Heart left ventricle (tissue), 16 donors: Measurements from ENCODE around the gene USP13. TPM values are rescaled to one million over a fixed set of nuclear protein-coding genes. Genes with fewer than 3 reads are reported as not detected.

Source experiments
- ATAC-seq, 4 donors: fragments of 200-7000 bp; cut with Tn5 transposase; one replicate each; pipeline ENCODE4 v1.9.1; 2020 to 2022; ENCODE audit warnings: moderate library complexity in 4 of 4, mild to moderate bottlenecking in 3 of 4, moderate number of reproducible peaks in 1 of 4
- DNase-seq, 5 donors: peaks; one replicate each; pipeline ENCODE4 v3.0.0-alpha.2; 2020
- H3K27ac ChIP-seq, 12 donors: fragments of 200-600 bp; sonication (generic) in 4 of 12; one replicate each; pipeline versions ENCODE4 v1.5.0 to v1.8.0; 2016 to 2022; ENCODE audit warnings: mild to moderate bottlenecking in 2 of 12
- H3K27me3 ChIP-seq, 9 donors: fragments of 200-600 bp; sonication (generic) in 2 of 9; one replicate each; pipeline versions ENCODE4 v1.5.1 to v1.8.0; 2016 to 2022; ENCODE audit warnings: mild to moderate bottlenecking in 3 of 9
- H3K36me3 ChIP-seq, 9 donors: fragments of 200-600 bp; sonication (generic) in 2 of 9; one replicate each; pipeline versions ENCODE4 v1.5.0 to v1.8.0; 2018 to 2022; ENCODE audit warnings: mild to moderate bottlenecking in 2 of 9
- H3K4me1 ChIP-seq, 12 donors: fragments of 200-600 bp; sonication (generic) in 4 of 12; one replicate each; pipeline versions ENCODE4 v1.5.0 to v1.8.0; 2016 to 2022; ENCODE audit warnings: mild to moderate bottlenecking in 3 of 12
- H3K4me3 ChIP-seq, 12 donors: fragments of 200-600 bp; sonication (generic) in 4 of 12; one replicate each; pipeline versions ENCODE4 v1.5.0 to v1.8.0; 2017 to 2022; ENCODE audit warnings: mild to moderate bottlenecking in 9 of 12, moderate library complexity in 4 of 12
- H3K9me3 ChIP-seq, 12 donors: fragments of 200-600 bp; sonication (generic) in 4 of 12; one replicate each; pipeline versions ENCODE4 v1.5.0 to v1.8.0; 2016 to 2022; ENCODE audit warnings: mild to moderate bottlenecking in 1 of 12
- CTCF ChIP-seq, 12 donors: fragments of 200-600 bp; sonication (generic) in 4 of 12; IDR thresholded peaks; one replicate each; pipeline versions ENCODE4 v1.5.0 to v1.8.0; 2018 to 2022; ENCODE audit warnings: antibody characterized with exemption in 12 of 12, mild to moderate bottlenecking in 5 of 12
- POLR2A ChIP-seq, 2 donors: fragments of 450-650 bp; IDR thresholded peaks; one replicate each; pipeline ENCODE4 v1.6.1; 2017; ENCODE audit warnings: antibody characterized with exemption in 2 of 2, mild to moderate bottlenecking in 2 of 2, moderate library complexity in 2 of 2
- WGBS, 4 donors: extraction: QIAGEN DNeasy Blood & Tissue Kit in 2 of 4; methylation state at CpG; one replicate each; pipeline versions ENCODE4 v1.1.5 to v1.1.7; 2013 to 2018; 5-methylcytosine and 5-hydroxymethylcytosine counted together
- intact Hi-C, 10 donors: fragments of 100-400 bp; cut with DNase I; formaldehyde crosslinking; loops; one replicate each; pipeline versions ENCODE4 v1.11.1 to v1.14.2; 2022
- polyA plus RNA-seq, 2 donors: library from polyadenylated mRNA; stranded (reverse); fragments of 200-250 nt; gene quantifications; one replicate each; pipeline ENCODE4 v1.2.3, GENCODE V29; 2013
- total RNA-seq, 9 donors: library from RNA; depleted of rRNA in 2 of 9; stranded (reverse); fragments of >200 nt in 2 of 9; fragmentation: NEBNext Ultra II Directional in 3 of 9; extraction: Animal tissue kit (Norgen Biotek cat#: 25700) in 3 of 9; gene quantifications; one replicate each; pipeline versions ENCODE4 v1.1.0 to v1.2.4, GENCODE V29; 2016 to 2023
- donor health status: ischemic (EF 13 %, LVEDD 7.1; RV severe dilation, severe dysfunction).
- donor health status: healthy with polysubstance abuse.
- donor health status: DM: no; HTN: yes; CAD: no.
- donor health status: DM: no; HTN: no; CAD: no.
- donor health status: ischemic (EF 25% LVEDD 6.9; RV normal size, moderate dysfunction).
- donor health status: ischemic (EF 25% LVEDD 5.7; RV mildly dilated, moderate dysfunction).
- donor health status: healthy.
- donor health status: DM: yes; HTN: yes; CAD: no.
- donor health status: ischemic (EF 35%, LVEDD 5.7; RV mildly dilated, moderate dysfunction).
- donor health status: nonischemic (EF 11% LVEDD 7.7; RV severe dilation, severe dysfunction).
- donor health status: DM: yes; HTN: yes; CAD: no.
- donor health status: PGD.
- donor health status: ischemic (EF 29% LVEDD 5.4; RV normal size, mild dysfunction).
- donor health status: nonischemic (EF 23%, LVEDD 6.1; RV moderate dilation, normal function).

Gene USP13
- total and polyA plus RNA-seq, 11 donors = 29.2 to 287 (median 137) TPM

DNA sequence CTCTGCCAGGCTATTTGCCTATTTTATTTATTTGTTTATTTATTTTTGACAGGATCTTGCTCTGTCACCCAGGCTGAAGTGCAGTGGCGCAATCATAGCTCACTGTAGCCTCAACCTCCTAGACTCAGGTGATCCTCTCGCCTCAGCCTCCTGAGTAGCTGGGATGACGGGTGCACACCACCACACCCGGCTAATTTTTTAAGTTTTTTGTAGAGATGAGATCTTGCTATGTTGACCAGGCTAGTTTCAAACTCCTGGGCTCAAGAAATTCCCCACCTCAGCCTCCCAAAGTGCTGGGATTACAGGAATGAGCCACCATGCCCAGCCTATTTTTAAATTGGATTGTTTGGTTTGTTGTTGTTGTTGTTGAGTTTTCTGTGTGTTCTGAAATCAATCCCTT is 42.8 kb upstream of the USP13 start:
- H3K4me3 ChIP-seq = no peak overlapping the region
- H3K27ac ChIP-seq = no peak overlapping the region
- no peak for ATAC-seq
- no peak for DNase-seq
- peaks cover 0 to 60% (median 34%) of the 10 kb centered on the region in 12 donors for H3K4me1 ChIP-seq
- H3K36me3 ChIP-seq = peaks cover 0 to 53% (median 16%) of the 10 kb centered on the region in 9 donors
- H3K9me3 ChIP-seq = no peaks in the 10 kb centered on the region
- 94 to 98% (median 98%) methylated on average over 4 of the region's 4 CpGs for WGBS, 4 donors
- TF ChIP-seq CTCF (IDR thresholded peaks at IDR 0.05) (no peak), POLR2A (IDR thresholded peaks at IDR 0.05) (no peak)
- intact Hi-C loops = no loop called here
- no peaks in the 10 kb centered on the region for H3K27me3 ChIP-seq

DNA sequence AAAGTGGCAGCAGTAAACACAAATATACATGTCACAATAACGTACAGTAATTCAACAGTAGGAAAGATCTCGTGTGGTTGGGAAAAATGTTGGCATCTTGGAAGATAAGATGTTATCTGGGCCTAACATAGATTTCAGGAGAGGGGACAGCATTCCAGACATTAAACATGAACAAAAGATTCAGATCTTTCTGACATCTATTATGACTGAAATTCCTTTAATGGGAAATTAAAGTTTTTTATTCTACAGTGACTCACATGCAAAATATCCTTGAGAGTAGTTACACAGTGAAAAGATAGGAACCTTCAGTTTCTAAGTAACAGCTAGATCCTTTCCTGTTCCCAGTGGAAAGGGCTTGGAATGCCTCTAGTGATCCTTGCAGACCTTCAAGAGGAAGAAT is 39.0 kb upstream of the USP13 start:
- no peak for ATAC-seq
- WGBS, 4 donors = 29 to 37% (median 35%) methylated on average over 2 of the region's 2 CpGs
- peak overlapping the region in 1 of 12 donors; percentile 5 for H3K27ac ChIP-seq

GRCh38 chr3:179615458-179616173 is 37.2 kb upstream of the USP13 start:
- DNase-seq (no peak), ATAC-seq (no peak)
- Histone ChIP-seq H3K36me3 (peaks cover 0 to 70% (median 44%) of the 10 kb centered on the region in 9 donors), H3K4me1 (peaks cover 0 to 20% (median 5%) of the 10 kb centered on the region in 12 donors), H3K9me3 (peaks cover 0 to 4% (median 0%) of the 10 kb centered on the region in 12 donors), H3K27me3 (no peaks in the 10 kb centered on the region), H3K27ac (no peak overlapping the region), H3K4me3 (no peak overlapping the region)
- WGBS, 4 donors = 45 to 62% (median 56%) methylated on average over 4 of the region's 4 CpGs
- no peak for TF ChIP-seq CTCF (IDR thresholded peaks at IDR 0.05)
- TF ChIP-seq POLR2A (IDR thresholded peaks at IDR 0.05) = no peak
- intact Hi-C loops = no loop called here

More for the DNA sequence above, 39.0 kb upstream of the USP13 start:
- no peak for TF ChIP-seq POLR2A (IDR thresholded peaks at IDR 0.05)
- TF ChIP-seq CTCF (IDR thresholded peaks at IDR 0.05) = no peak
- no peak overlapping the region for H3K4me3 ChIP-seq
- peaks cover 0 to 70% (median 36%) of the 10 kb centered on the region in 9 donors for H3K36me3 ChIP-seq
- no peak for DNase-seq
- no peaks in the 10 kb centered on the region for H3K9me3 ChIP-seq
- H3K4me1 ChIP-seq = peaks cover 0 to 28% (median 15%) of the 10 kb centered on the region in 12 donors
- intact Hi-C loops = no loop called here
- no peaks in the 10 kb centered on the region for H3K27me3 ChIP-seq

DNA sequence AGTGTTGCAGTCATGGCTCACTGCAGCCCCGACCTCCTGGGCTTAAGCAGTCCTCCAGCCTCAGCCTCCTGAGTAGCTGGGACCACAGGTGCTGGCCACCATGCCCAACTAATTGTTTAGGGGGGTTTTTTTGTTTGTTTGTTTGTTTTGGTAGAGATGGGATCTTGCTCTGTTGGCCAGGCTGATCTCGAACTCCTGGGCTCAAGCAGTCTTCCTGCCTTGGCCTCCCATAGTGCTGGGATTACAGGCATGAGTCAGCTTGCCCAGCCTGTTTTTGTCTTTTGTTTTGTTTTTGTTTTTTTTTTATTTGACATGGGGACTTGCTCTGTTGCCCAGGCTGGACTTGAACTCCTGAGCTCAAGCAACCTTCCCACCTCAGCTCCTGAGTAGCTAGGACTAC is 30.8 kb upstream of the USP13 start:
- ATAC-seq (no peak), DNase-seq (no peak)
- WGBS, 4 donors = 93 to 97% (median 96%) methylated on average over 2 of the region's 2 CpGs
- Histone ChIP-seq H3K27ac (no peak overlapping the region), H3K4me1 (no peaks in the 10 kb centered on the region), H3K36me3 (peaks cover 6 to 94% (median 79%) of the 10 kb centered on the region in 9 donors), H3K9me3 (peaks cover 0 to 4% (median 0%) of the 10 kb centered on the region in 12 donors), H3K4me3 (no peak overlapping the region), H3K27me3 (no peaks in the 10 kb centered on the region)
- no peak for TF ChIP-seq POLR2A (IDR thresholded peaks at IDR 0.05)
- no peak for TF ChIP-seq CTCF (IDR thresholded peaks at IDR 0.05)
- intact Hi-C loops = no loop called here
